Thoracic aorta (tissue), 2 donors: Measurements from ENCODE around the gene ZNF14. TPM values are rescaled to one million over a fixed set of nuclear protein-coding genes. Genes with fewer than 3 reads are reported as not detected.
"Not testable (repeated sequence)": the region's sequence is repeated elsewhere in the genome, so short reads cannot be mapped to it uniquely, and the experiment has no call there.

ENCODE experiments used
- ATAC-seq: fragments of 150-250 bp; one replicate; pipeline ENCODE4 v1.8.0; 2017; ENCODE audit warnings: low read depth; ENCODE audit not compliant: insufficient number of reproducible peaks, low FRiP score
- DNase-seq: peaks from one replicate; pipeline ENCODE4 v3.0.0-alpha.2; 2020; ENCODE audit warnings: low spot score
- H3K27ac ChIP-seq, 2 donors: fragments of 200-600 bp; sonication (generic); 1 replicate in 1 of 2; 2 replicates in 1 of 2; pipeline ENCODE4 v1.5.1; 2016; ENCODE audit warnings: mild to moderate bottlenecking in 2 of 2, moderate library complexity in 2 of 2
- H3K27me3 ChIP-seq: fragments of 200-600 bp; sonication (generic); replicated peaks from 2 replicates; pipeline ENCODE4 v1.6.0; 2016; ENCODE audit warnings: mild to moderate bottlenecking; ENCODE audit not compliant: insufficient read depth
- H3K36me3 ChIP-seq: fragments of 200-600 bp; sonication (generic); one replicate; pipeline ENCODE4 v1.5.1; 2016
- H3K4me1 ChIP-seq, 2 donors: fragments of 200-600 bp; sonication (generic); 1 replicate in 1 of 2; 2 replicates in 1 of 2; pipeline versions ENCODE4 v1.5.1 to v1.6.0; 2016; ENCODE audit warnings: low read depth in 2 of 2, mild to moderate bottlenecking in 1 of 2; ENCODE audit not compliant: control insufficient read depth in 1 of 2
- H3K4me3 ChIP-seq: fragments of 200-600 bp; sonication (generic); 2 replicates; pipeline ENCODE4 v1.5.1; 2016; ENCODE audit warnings: mild to moderate bottlenecking
- H3K9me3 ChIP-seq: fragments of 200-600 bp; sonication (generic); 2 replicates; pipeline ENCODE4 v1.5.1; 2016
- CTCF ChIP-seq: fragments of 200-600 bp; sonication (generic); IDR thresholded peaks from one replicate; pipeline ENCODE4 v1.5.1; 2019; ENCODE audit warnings: antibody characterized with exemption
- total RNA-seq, 2 donors: library from RNA; depleted of rRNA; stranded (reverse); fragments of >200 nt; gene quantifications; one replicate each; pipeline versions ENCODE4 v1.1.0 to v1.2.3, GENCODE V29; 2016

ZNF14 gene
- 10 to 100 TPM in 1 of 2 donors, 1 to 10 TPM in 1; 6.9 to 11.6 TPM for total RNA-seq

DNA sequence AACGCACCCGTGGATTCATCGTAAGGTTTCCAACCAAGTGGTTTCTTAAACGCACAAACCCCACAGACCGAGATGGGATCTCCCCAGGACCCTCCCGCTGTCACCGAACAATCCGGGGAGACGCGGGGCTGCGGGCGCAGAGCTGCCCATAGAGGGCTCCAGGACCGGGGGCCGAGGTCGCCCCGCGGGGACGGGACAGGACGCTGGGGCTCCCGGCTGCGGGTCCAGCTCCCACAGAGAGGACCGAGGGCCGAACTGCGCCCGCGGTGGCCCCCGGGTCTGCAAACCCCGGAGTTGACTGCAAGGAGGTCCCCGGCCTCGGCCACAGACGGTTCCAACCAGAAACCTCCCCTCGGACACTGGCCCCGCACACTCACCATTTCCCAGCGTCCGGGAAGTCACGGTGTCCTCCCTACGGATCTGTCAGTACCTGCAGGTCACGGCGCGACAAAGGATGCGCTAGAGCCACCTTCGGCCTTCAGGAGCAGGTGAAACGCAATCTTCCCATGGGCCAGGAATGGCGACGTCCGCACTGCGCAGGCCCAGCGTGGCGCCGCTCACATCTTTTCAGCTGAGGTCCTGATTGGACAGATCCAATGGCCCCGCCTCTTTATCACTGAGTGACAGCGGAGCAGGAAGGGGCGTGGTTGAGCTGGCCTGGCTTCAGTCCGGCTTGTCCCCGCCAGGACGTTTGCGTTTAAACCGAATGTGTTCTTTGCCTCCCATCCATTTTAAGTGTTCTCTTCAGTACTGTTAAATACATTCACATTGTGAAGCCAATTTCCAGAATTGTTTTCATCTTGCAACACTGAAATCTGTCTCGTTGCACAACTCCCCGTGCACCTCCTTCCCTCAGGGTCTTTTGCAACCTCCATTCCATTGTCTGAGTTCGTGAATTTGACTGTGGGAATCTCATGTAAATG, at the start of gene ZNF14:
Gene ZNF14 (minus strand): TSS at position 534 of the 923 bp plus-strand sequence. CDS start 154 bp downstream, at position 380.
- DNase-seq = peak; percentile 79
- peaks cover 11% of the 10 kb centered on the region for H3K36me3 ChIP-seq
- TF ChIP-seq CTCF = no peak
- peaks cover 27% of the 10 kb centered on the region for H3K9me3 ChIP-seq
- H3K4me3 ChIP-seq = peak within 1 kb of the TSS; percentile 93
- H3K27ac ChIP-seq = peak within 1 kb of the TSS; percentile 50 to 56
- peaks cover 7 to 15% of the 10 kb centered on the region in 2 donors for H3K4me1 ChIP-seq
- peak; percentile 94 for ATAC-seq
- H3K27me3 ChIP-seq = no peaks in the 10 kb centered on the region

DNA sequence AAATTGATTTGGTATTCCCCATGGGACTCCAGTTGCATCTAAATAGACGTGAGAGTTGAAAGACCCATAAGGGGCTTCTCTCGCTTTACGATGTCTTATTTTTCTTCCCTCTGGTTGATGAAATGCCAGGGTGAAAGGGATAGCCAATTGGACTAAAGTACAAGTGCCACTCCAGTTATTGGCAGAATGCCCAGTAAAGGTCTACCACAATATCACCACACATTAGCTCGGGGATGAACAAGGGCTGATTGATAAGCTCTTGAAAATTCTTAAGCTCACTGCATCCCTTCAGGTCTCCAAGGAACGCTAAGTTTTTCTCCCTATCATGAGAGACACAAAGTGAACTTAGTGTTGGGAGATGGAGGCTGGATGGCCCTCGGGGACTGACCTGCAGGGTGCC, 48.9 kb upstream of the ZNF14 start:
- not testable (repeated sequence) for H3K36me3 ChIP-seq, H3K4me3 ChIP-seq, H3K27ac ChIP-seq, ATAC-seq, H3K9me3 ChIP-seq, DNase-seq, H3K27me3 ChIP-seq
- H3K4me1 ChIP-seq = peaks cover 4 to 11% of the 10 kb centered on the region in 2 donors

GRCh38 chr19:19778666-19779065, 45.8 kb upstream of the ZNF14 start:
- DNase-seq (no peak), ATAC-seq (no peak)
- TF ChIP-seq CTCF = no peak
- Histone ChIP-seq H3K4me1 (peaks cover 4 to 18% of the 10 kb centered on the region in 2 donors), H3K9me3 (no peaks in the 10 kb centered on the region), H3K36me3 (no peaks in the 10 kb centered on the region), H3K27me3 (no peaks in the 10 kb centered on the region), H3K4me3 (no peak overlapping the region), H3K27ac (no peak overlapping the region)

- peaks cover 4 to 18% of the 10 kb centered on the region in 2 donors for H3K4me1 ChIP-seq
- no peaks in the 10 kb centered on the region for H3K36me3 ChIP-seq
- no peak for ATAC-seq
- DNase-seq = no peak
- H3K9me3 ChIP-seq = no peaks in the 10 kb centered on the region
- H3K4me3 ChIP-seq = no peak overlapping the region
- TF ChIP-seq CTCF = no peak
- H3K27me3 ChIP-seq = no peaks in the 10 kb centered on the region
- no peak overlapping the region for H3K27ac ChIP-seq
These were observed 44.8 kb upstream of the ZNF14 start for GRCh38 chr19:19777692-19778091.

GRCh38 chr19:19776206-19777008, 43.5 kb upstream of the ZNF14 start:
- peak overlapping the region; percentile 25 to 32 for H3K27ac ChIP-seq

More at GRCh38 chr19:19776206-19777008, 43.5 kb upstream of the ZNF14 start:
- peak; percentile 97 for ATAC-seq
- DNase-seq = peak; percentile 94
- Histone ChIP-seq H3K36me3 (no peaks in the 10 kb centered on the region), H3K9me3 (no peaks in the 10 kb centered on the region), H3K27me3 (no peaks in the 10 kb centered on the region), H3K4me3 (peak overlapping the region; percentile 82), H3K4me1 (peaks cover 4 to 18% of the 10 kb centered on the region in 2 donors)
- no peak for TF ChIP-seq CTCF
